ENCODE results near the gene CYB5R2.

The CYB5R2 gene

GRCh38 chr11:7638710-7639642, 34.3 kb downstream of the CYB5R2 start:
- no peak for DNase-seq (ENCODE audit: low read depth in 2 of 2, low spot score in 1 of 2)

- no peak for DNase-seq (ENCODE audit: low read depth in 2 of 2, low spot score in 1 of 2)
Observed at GRCh38 chr11:7637447-7638157, 35.7 kb downstream of the CYB5R2 start.

- DNase-seq (ENCODE audit: low read depth in 2 of 2, low spot score in 1 of 2) = no peak
Observed at GRCh38 chr11:7636350-7636749, 37.0 kb downstream of the CYB5R2 start.

- DNase-seq (ENCODE audit: low read depth in 2 of 2, low spot score in 1 of 2) = no peak
Observed at GRCh38 chr11:7635708-7636107, 37.6 kb downstream of the CYB5R2 start.

- DNase-seq (ENCODE audit: low read depth in 2 of 2, low spot score in 1 of 2) = no peak
Observed at GRCh38 chr11:7635137-7635536, 38.2 kb downstream of the CYB5R2 start.

- DNase-seq (ENCODE audit: low read depth in 2 of 2, low spot score in 1 of 2) = no peak
Observed at GRCh38 chr11:7632211-7632610, 41.1 kb downstream of the CYB5R2 start.

GRCh38 chr11:7630002-7630401, 43.3 kb downstream of the CYB5R2 start:
- DNase-seq (ENCODE audit: low read depth in 2 of 2, low spot score in 1 of 2) = no peak

- DNase-seq (ENCODE audit: low read depth in 2 of 2, low spot score in 1 of 2) = no peak
Observed at GRCh38 chr11:7628660-7629059, 44.6 kb downstream of the CYB5R2 start.

- DNase-seq (ENCODE audit: low read depth in 2 of 2, low spot score in 1 of 2) = no peak
Observed at GRCh38 chr11:7622721-7623120, 50.6 kb downstream of the CYB5R2 start.

GRCh38 chr11:7621554-7621953, 51.7 kb downstream of the CYB5R2 start:
- DNase-seq (ENCODE audit: low read depth in 2 of 2, low spot score in 1 of 2) = no peak

- no peak for DNase-seq (ENCODE audit: low read depth in 2 of 2, low spot score in 1 of 2)
Observed at GRCh38 chr11:7621090-7621489, 52.2 kb downstream of the CYB5R2 start.

GRCh38 chr11:7619322-7619721, 54.0 kb downstream of the CYB5R2 start:
- no peak for DNase-seq (ENCODE audit: low read depth in 2 of 2, low spot score in 1 of 2)

- no peak for DNase-seq (ENCODE audit: low read depth in 2 of 2, low spot score in 1 of 2)
Observed at GRCh38 chr11:7617032-7617431, 56.3 kb downstream of the CYB5R2 start.
